GM12878 (cell line): Measurements from ENCODE around the gene ETHE1.

Experiments
- ASH2L ChIP-seq: fragments of 300-600, 200-600 bp; sonication (generic); IDR thresholded peaks from 2 replicates; pipeline ENCODE4 v1.6.1; 2017; ENCODE audit warnings: low read depth, mild to moderate bottlenecking, borderline replicate concordance
- CHD2 ChIP-seq: IDR thresholded peaks from 2 replicates; pipeline ENCODE4 v1.6.1; 2011; ENCODE audit warnings: low read depth, low read length, improper control_type of control experiment, borderline replicate concordance
- SKIL ChIP-seq: fragments of 450-650 bp; IDR thresholded peaks from 2 replicates; pipeline ENCODE4 v1.6.1; 2017; ENCODE audit warnings: mild to moderate bottlenecking, low read depth, inconsistent platforms; ENCODE audit not compliant: poor library complexity, severe bottlenecking
- USF2 ChIP-seq: IDR thresholded peaks from 2 replicates; pipeline ENCODE4 v1.6.1; 2011; ENCODE audit warnings: low read depth, low read length, improper control_type of control experiment, borderline replicate concordance
- ZBTB11 ChIP-seq: fragments of 450-650 bp; formaldehyde crosslinking; IDR thresholded peaks from 2 replicates; pipeline ENCODE4 v1.5.0; 2022; ENCODE audit warnings: mild to moderate bottlenecking, missing genetic modification characterization
- TF ChIP-seq, protein P1 (sequence below), 3 experiments: IDR thresholded peaks in 2 of 3; conservative IDR thresholded peaks in 1 of 3; 2 replicates each; pipeline ENCODE4 v1.5.1; 2011; ENCODE audit warnings: low read depth in 3 of 3, low read length in 3 of 3, mild to moderate bottlenecking in 3 of 3, control low read depth in 2 of 3, moderate library complexity in 2 of 3, inconsistent platforms in 1 of 3, mixed read lengths in 1 of 3; ENCODE audit not compliant: control insufficient read depth in 2 of 3, insufficient read depth in 1 of 3; ENCODE audit errors: extremely low read depth in 1 of 3
- TF ChIP-seq, protein P2 (sequence below): IDR thresholded peaks from 2 replicates; pipeline ENCODE4 v1.6.1; 2011; ENCODE audit warnings: mild to moderate bottlenecking, low read depth, low read length, moderate library complexity; ENCODE audit not compliant: insufficient replicate concordance

- TF ChIP-seq, protein P1, sequence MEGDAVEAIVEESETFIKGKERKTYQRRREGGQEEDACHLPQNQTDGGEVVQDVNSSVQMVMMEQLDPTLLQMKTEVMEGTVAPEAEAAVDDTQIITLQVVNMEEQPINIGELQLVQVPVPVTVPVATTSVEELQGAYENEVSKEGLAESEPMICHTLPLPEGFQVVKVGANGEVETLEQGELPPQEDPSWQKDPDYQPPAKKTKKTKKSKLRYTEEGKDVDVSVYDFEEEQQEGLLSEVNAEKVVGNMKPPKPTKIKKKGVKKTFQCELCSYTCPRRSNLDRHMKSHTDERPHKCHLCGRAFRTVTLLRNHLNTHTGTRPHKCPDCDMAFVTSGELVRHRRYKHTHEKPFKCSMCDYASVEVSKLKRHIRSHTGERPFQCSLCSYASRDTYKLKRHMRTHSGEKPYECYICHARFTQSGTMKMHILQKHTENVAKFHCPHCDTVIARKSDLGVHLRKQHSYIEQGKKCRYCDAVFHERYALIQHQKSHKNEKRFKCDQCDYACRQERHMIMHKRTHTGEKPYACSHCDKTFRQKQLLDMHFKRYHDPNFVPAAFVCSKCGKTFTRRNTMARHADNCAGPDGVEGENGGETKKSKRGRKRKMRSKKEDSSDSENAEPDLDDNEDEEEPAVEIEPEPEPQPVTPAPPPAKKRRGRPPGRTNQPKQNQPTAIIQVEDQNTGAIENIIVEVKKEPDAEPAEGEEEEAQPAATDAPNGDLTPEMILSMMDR (IDR thresholded peaks at IDR 0.05 in 2 of 3, conservative IDR thresholded peaks at IDR 0.05 in 1 of 3; ENCODE audit: control insufficient read depth in 2 of 3, extremely low read depth in 1 of 3, insufficient read depth in 1 of 3, low read depth in 3 of 3, low read length in 3 of 3), result no peak
- no peak for TF ChIP-seq SKIL
- TF ChIP-seq, protein P2, sequence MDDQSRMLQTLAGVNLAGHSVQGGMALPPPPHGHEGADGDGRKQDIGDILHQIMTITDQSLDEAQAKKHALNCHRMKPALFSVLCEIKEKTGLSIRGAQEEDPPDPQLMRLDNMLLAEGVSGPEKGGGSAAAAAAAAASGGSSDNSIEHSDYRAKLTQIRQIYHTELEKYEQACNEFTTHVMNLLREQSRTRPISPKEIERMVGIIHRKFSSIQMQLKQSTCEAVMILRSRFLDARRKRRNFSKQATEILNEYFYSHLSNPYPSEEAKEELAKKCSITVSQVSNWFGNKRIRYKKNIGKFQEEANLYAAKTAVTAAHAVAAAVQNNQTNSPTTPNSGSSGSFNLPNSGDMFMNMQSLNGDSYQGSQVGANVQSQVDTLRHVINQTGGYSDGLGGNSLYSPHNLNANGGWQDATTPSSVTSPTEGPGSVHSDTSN, result no peak
- no peak for TF ChIP-seq ASH2L
- no peak for TF ChIP-seq CHD2
- TF ChIP-seq USF2, result no peak
- TF ChIP-seq ZBTB11 (CRISPR knock-in tag), result no peak
Measured at GRCh38 chr19:43462383-43462782, 64.6 kb downstream of the ETHE1 start.
